ENCODE measurements around the gene CPLX1. TPM values are rescaled to one million over a fixed set of nuclear protein-coding genes. Genes with fewer than 3 reads are reported as not detected.

CPLX1 gene
- total RNA-seq, 1 experiment from 2014 or later = 3.9 TPM

DNA sequence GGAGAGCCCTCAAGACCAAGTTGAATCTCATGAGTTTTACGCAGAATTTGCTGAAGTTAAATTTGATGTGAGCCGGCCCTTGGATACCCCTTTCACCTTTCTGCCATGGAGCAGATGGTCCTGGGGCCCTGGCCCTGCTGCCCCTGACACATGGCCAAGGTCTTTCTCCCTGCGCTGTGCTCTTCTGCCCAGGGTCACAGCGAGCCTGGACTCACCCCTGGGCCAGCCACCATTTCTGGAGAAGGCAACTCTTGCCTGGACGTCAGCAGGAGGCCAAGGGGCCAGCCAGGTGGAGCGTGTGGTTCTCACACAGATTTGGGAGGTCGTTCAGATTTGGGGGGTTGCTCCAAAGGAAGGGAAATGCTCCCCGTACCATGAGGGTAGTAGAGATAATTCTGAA is 90.3 kb downstream of the CPLX1 start:
- H3K9me3 ChIP-seq (ENCODE audit: insufficient read depth, low read depth) = no peaks in the 10 kb centered on the region
- no peaks in the 10 kb centered on the region for H3K9me2 ChIP-seq (ENCODE audit: insufficient read depth)
- no peaks in the 10 kb centered on the region for H3K4me1 ChIP-seq (replicated peaks; ENCODE audit: insufficient read depth)
- 0 out of 2 replicates have a peak, but pooled peaks cover 4% of the 10 kb centered on the region for H4K20me1 ChIP-seq (ENCODE audit: insufficient read depth)
- DNase-seq = no peak
- H3F3A ChIP-seq (ENCODE audit: insufficient read depth, low read depth) = peaks cover 6% of the 10 kb centered on the region; the same call in 1 of the 2 replicates
- intact Hi-C loops (cut with micrococcal nuclease; ENCODE audit: unreplicated experiment) = no loop called here
- H3K79me2 ChIP-seq (ENCODE audit: low read depth) = no peaks in the 10 kb centered on the region; the same call in 1 of the 2 replicates
- no TSS peak for BruUV-seq (replicated peaks)
- H3K27me3 ChIP-seq (ENCODE audit: insufficient read depth, low read depth) = no peaks in the 10 kb centered on the region
- POLR2A ChIA-PET (ENCODE audit: unreplicated experiment) = no interaction called here
- H2AFZ ChIP-seq = no peak overlapping the region
- H3K4me2 ChIP-seq = no peak overlapping the region
- no peak overlapping the region for H3K27ac ChIP-seq
- TF ChIP-seq, protein P1, sequence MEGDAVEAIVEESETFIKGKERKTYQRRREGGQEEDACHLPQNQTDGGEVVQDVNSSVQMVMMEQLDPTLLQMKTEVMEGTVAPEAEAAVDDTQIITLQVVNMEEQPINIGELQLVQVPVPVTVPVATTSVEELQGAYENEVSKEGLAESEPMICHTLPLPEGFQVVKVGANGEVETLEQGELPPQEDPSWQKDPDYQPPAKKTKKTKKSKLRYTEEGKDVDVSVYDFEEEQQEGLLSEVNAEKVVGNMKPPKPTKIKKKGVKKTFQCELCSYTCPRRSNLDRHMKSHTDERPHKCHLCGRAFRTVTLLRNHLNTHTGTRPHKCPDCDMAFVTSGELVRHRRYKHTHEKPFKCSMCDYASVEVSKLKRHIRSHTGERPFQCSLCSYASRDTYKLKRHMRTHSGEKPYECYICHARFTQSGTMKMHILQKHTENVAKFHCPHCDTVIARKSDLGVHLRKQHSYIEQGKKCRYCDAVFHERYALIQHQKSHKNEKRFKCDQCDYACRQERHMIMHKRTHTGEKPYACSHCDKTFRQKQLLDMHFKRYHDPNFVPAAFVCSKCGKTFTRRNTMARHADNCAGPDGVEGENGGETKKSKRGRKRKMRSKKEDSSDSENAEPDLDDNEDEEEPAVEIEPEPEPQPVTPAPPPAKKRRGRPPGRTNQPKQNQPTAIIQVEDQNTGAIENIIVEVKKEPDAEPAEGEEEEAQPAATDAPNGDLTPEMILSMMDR (conservative IDR thresholded peaks at IDR 0.05) = no peak
- TF ChIP-seq EZH2 (IDR thresholded peaks at IDR 0.05; ENCODE audit: low read depth) = no peak
- no peak overlapping the region for H3K4me3 ChIP-seq
- CTCF ChIA-PET = no interaction called here
- 0 out of 2 replicates have a peak, but pooled peaks cover 4% of the 10 kb centered on the region for H3K36me3 ChIP-seq (ENCODE audit: low read depth)

Other genes starting within 250 kb of the CPLX1 start
- gene TMEM271, start 249.8 kb downstream of the CPLX1 start, total RNA-seq (2021) = not detected in 2 replicates
- 5.9 and 8.2 TPM in 2 replicates for gene PDE6B, start 200.6 kb downstream of the CPLX1 start, total RNA-seq (2021)
- 334 and 417 TPM in 2 replicates for gene ATP5ME, start 151.9 kb downstream of the CPLX1 start, total RNA-seq (2021)
- gene MYL5, start 151.6 kb downstream of the CPLX1 start, total RNA-seq (2021) = 29.8 and 47.6 TPM in 2 replicates
- 8.1 and 10.7 TPM in 2 replicates for gene SLC49A3, start 137.0 kb downstream of the CPLX1 start, total RNA-seq (2021)
- gene PCGF3, start 120.3 kb downstream of the CPLX1 start, total RNA-seq (2021) = 60.5 and 60.8 TPM in 2 replicates
- 114 and 138 TPM in 2 replicates for gene GAK, start 106.2 kb upstream of the CPLX1 start, total RNA-seq (2021)
- gene TMEM175, start 106.3 kb upstream of the CPLX1 start, total RNA-seq (2021) = 13.5 and 20.2 TPM in 2 replicates
- 11.5 and 16.9 TPM in 2 replicates for gene DGKQ, start 147.4 kb upstream of the CPLX1 start, total RNA-seq (2021)
- 46.6 and 74.7 TPM in 2 replicates for gene IDUA, start 160.9 kb upstream of the CPLX1 start, total RNA-seq (2021)
- 0.53 and 1.3 TPM in 2 replicates for gene SLC26A1, start 167.3 kb upstream of the CPLX1 start, total RNA-seq (2021)
- 59.5 and 61.6 TPM in 2 replicates for gene FGFRL1, start 185.5 kb upstream of the CPLX1 start, total RNA-seq (2021)

Measured in PC-9 (cell line).